Inferior parietal cortex (tissue), 1 donor: Measurements from ENCODE around the gene NT5DC3.
A peak's percentile ranks its signal among the peaks of the same experiment; 100 is the strongest.

Source experiments
- DNase-seq: peaks from one replicate; pipeline ENCODE4 v3.0.0-alpha.2; 2016; ENCODE audit errors: extremely low spot score

Gene NT5DC3

DNA sequence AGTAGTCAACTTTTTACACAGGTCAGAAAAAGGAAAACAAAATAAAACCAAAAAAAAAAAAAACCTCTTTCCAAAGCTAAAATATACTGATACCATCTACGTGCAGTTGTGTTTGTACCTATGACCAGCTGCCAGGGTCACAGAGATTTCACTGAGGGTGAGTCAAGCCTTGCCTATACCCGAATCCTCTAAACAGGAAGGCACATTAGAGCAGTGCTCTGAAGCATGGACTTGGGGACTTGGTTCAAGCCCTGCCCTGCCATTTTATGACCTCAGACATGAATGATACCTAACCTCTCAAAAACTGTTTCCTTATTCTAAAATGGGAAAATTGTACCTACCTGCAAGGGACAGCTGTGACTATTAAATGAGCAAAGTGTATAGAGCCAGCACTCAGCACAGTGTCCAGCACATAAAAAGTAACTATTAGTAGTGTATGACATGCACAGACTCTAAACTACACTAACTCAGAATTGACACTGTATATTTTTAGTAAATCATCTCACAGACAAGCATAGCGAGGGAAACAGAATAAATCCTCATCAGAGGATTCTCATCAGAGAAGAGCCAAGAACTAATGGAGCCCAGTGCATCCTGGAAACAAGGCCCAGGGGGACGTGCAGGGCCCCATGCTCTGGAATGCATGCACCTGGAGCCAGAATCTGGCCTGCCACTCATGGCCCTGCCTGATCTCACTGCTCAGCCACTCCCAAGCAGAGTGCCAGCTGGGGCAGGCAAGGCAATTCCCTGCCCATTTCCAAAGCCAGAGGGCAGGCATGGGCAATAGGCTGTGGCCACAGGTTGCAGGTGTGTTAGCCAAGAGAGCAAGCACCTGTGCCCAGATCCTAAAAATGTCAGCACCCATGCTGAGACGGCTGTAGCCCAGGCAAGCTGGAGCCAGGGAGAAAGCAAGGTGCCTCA, 57.0 kb downstream of the NT5DC3 start:
- no peak for DNase-seq

DNA sequence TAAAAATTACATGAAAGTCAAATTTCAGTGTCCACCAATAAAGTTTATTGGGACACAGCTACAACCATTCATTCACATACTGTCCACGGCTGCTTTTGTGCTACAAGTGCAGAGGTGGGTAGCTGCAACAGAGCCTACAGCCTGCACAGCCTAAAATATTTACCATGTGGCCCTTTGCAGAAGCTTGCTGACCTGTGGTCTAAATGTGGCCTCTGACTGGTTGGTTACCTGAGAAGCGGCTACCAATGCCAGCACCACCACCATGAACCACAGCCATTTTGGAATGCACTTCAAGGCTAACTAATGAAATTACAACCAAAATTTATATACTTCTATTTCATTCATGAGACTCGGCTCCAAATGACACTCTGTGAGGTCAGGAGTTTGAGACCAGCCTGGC, 58.6 kb downstream of the NT5DC3 start:
- DNase-seq, result no peak

DNA sequence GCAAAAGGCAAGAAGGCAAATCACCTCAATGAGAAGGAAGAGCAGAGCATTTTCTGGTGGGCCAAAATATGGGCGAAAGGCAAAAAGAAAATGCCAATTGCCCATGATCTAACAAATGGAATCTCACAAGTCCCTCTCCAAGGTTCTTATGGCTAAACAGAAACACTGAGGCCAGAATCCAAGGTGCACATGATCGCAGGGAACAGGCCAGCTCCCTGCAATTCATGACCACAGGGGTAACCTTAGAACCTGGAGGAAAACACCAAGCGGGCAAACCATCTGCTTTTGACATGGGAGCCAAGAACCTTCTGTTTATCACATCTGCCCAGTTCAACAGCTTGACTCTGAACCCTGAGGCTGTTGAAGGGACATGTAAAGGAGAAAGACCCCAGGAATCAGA, 60.0 kb downstream of the NT5DC3 start:
- no peak for DNase-seq

DNA sequence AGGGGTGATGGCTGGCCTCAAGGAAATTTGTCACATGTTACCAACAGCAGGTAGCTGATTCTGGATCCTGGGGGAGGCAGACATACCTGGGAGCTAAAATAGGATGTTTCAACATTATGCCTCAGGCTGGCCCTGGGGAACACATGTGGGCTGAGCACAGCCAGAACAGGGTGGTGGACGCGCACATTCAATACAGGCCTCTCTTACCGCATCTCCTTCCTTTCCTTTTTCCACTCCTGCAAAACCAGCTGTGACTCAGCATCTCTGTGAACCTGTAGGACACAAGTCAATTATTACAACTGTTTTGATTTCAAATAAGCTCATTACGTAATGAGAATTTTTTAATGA, 61.0 kb downstream of the NT5DC3 start:
- DNase-seq, result no peak

DNA sequence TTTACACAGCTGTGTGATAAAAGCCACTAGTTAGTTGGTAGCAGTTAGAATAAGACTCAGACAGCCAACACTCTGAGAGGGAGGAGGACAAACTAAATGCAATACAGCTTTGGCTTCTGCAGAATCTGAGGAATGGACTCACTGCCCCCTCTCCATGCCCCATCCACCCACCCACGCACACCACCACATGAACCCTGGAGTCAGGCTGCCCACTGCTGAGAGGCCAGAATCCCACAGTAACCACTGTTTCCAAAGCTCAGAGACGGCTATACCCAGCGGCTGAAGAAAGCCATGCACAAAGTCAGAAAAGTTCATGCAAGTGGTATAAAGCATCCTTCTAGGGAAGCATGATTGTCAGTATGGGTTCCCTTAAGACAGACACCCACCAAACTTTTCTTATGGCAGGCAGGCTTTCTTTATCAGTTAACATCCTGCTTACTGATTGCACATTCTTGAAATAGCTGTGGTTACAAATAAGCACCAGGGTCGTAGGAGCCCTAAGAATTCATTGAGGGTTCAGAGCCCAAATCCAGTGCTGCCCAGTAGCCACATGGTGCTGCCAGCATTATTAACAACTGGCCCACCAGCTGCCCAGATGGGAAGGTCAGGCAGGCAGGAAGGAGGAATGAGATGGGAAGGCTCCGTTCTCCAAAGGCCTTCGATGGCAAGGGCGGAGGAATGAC, 61.5 kb downstream of the NT5DC3 start:
- DNase-seq, result no peak

DNA sequence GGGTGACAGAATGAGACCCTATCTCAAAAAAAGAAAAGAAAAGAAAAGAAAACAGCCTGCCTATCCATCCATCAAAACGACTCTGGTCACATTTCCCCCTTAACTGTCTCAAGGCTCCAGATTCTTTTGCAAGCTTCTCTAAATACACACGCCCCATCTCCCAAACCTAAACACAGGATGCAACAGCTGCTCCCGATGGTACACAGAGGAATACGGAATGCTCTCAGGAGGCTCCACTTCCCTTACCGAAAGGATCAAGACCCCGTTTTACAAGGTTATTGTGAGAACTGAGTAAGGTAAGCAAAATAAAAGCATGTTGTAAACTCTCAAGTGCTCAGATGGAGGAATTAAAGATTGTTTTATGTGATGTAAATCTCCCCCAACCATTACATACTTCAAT, 62.3 kb downstream of the NT5DC3 start:
- DNase-seq, result no peak

DNA sequence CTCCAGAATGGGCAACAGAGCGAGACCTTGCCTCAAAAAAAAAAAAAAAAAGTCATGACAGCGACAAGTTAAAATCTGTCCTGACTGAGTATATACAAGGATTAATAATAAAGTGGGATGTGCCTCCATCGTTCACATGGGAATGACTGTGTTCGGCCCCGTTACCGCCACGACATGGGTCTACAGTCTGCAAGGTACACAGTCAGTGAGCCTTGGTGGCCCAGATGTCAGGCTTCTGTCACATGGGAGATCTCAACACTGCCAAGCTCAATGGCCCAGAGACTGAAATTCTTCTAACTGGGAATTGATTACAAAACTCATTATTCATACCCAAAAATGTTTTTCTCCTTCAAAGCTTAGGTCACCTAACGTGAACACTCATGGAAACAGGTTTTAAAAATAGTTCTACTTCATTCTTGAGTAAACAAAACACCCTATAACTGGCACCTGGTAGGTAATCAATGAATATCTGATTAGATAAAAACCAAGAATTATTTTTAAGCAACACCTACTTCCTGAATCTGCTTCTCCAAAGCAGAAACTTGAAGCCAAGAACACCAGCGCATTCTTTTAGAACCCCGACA, 66.0 kb downstream of the NT5DC3 start:
- DNase-seq, result no peak

DNA sequence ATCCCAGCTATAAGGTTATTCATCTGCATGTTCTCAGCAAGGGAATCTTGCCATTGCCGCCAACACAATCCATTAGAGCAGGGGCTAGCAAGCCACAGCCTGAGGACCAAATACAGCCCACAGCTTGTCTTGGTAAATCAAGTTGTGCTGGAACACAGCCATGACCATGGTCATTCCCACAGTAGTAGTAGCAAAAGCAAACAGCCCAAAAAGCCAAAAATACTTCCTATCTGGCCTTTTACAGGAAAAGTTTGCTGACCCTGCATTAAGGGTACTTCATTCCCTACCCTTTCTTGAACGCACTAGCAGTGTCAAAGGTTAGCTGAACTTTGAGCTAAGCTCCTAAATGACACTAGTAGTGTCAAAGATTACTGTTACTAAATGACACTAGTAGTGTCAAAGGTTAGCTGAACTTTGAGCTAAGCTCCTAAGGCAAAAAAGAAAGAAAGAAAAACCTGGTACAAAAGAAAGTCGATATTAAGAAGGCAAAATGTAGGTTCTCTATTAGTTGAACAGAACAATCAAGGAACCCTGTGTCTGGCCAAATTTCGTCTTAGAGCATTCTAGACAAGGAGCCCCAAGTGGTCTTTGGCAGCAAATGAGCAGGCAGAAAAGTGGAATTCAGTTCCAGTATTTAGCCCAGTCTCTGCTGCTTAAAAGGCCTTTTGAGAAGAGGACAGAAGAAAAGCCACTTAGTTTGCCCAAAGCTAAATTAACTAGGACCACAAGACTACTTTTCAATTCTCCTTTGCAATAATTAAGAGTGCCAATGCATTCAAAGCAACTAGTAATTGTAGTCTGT, 67.7 kb downstream of the NT5DC3 start:
- DNase-seq, result peak; percentile 25

DNA sequence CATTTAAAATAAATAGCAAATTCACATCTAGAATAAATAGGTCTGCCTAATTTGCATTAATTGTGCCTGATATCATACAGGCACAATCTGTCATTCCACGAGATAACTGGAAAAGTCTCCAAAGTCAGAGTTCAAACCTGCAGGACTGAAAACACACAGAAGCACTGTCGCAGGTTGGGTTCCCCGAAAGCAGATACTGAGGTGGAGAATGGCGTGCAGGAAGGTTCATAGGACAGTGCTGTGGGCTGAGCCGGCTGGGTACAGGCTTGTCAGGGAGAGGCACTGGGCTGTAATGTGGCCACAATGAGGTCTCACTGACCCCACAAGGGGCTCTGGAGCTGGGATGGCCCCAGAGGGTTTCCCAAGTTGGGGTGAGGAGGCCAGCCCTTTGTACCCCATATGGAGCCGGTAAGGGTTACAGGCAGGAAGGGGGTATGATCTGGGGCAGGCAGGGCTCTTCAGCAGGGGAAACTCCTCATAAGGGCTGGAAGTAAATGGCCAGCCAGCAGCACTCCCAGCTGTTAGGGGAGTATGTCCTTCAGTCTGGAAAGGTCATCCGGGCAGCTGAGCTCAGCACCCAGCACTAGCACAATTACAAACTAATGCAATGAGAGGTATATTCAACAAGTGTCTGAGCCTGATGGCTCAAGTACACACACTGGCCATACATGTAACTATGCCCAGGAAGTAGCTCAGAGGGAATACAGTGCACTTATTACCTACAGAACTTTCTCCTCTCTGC, 68.5 kb downstream of the NT5DC3 start:
- no peak for DNase-seq

DNA sequence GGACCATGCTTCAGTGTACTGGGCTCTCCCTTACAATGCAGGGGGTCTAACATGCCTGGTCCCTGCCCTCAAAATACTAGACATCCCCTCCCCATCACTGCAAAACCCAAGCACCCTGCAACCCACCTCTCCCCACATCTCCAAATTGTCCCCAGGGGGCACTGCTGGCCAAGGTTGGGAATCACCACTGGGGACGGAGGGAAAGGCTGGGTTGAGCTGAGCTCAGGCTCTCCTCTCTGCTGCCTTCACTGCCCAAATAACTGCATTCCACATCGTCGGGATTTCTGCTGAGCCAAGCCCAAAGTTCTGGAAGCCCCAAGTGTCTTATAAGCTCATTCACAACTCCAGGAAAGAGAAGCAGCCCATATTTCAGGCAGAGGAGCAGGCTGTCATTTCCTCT, 69.6 kb downstream of the NT5DC3 start:
- peak; percentile 33 for DNase-seq

DNA sequence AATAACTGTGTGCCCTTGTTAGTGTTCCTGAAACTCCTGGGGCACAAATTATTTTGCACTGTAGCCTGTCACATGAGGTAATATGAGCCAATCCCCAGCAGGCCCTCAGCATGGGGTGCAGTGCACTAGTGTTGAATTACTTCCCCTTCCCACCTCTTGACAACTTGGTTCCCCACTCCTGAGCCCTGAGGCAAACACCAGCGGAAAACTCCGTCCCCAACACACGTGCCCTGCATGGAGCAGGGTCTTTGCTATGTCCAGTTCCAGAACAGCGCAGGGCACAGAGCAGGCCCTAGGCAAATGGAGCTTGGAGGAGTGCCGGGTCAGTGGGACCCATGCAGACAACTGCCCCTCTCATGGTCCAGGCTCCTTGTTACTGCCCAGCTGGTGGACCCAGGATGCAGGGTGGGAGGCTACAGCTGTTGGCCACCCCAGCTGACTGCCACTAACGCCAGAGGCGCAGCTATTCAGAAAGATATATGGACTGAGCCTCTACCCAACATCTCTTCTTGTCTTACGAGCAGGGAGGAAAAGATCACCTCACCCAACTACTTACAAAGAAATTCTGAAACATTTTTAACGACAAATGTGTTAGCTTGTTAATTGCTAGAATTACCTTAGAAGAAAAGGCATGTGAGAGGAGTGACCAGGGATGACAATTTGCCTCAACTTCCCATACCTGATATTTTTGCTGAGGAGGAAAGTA, 71.6 kb downstream of the NT5DC3 start:
- DNase-seq, result no peak

DNA sequence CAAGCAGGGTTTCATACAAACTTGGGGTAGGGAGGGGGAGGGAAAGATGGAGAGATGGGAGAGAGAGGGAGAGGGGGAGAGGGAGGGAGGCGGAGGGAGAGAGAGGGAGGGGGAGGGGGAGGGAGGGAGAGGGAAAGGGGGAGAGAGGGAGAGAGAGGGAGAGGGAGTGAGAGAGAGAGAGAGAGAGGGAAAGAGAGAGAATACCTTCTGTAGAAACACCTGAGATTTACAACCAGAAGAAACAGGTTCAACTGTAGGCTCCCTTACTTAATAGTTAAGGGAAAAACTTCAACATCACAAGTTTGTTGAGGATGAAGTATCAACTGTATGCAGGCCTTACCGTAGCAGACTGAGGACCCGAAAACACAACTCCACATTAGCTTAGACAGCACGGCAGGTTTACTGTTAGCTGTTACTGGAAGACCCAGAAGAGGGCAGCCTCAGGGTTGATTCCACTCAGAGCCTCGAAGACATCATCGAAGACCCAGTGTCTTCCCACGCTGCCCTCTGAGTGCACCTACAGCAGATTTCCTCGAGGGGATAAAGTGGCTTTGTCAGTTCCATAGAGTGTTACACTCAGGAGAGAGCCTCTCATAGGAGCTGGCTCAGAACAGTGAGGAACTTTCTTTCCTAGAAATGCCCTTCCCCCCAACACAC, 72.4 kb downstream of the NT5DC3 start:
- no peak for DNase-seq

DNA sequence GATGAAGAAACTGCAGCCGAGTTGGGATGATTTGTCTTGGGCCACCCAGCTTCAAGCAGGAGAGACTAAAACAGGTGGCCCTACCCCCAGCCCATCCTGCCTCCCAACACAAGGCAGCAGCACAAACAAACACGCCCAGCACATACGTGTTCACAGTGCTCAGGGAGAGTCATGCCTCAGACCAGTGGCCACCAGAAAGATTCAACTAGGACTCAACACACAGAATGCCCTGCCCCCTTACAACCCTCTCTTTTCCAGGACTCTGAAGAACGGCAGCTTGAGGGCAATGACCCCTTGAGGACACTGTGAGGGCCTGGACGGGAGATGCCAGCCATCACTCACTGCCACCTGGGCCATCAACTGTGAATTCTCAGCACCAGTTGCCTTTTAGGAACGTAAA, 75.0 kb downstream of the NT5DC3 start:
- DNase-seq, result no peak

DNA sequence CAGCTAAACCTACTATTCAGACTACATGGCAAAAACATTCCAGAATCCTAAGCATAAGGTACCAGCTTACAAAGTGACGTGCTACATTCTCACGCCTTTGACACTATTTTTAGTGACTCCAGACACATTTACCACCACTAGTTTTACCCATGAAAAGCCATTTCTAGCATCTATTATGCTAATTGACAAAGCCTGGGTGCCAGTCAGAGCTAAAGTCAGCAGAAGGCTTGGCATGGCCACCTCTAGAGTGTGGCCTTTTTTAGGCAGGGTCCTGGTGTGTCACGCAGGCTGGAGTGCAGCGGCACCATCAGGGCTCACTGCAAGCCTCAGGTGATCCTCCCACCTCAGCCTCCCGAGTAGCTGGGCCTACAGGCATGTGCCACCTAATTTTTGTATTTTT, 75.7 kb downstream of the NT5DC3 start:
- no peak for DNase-seq

DNA sequence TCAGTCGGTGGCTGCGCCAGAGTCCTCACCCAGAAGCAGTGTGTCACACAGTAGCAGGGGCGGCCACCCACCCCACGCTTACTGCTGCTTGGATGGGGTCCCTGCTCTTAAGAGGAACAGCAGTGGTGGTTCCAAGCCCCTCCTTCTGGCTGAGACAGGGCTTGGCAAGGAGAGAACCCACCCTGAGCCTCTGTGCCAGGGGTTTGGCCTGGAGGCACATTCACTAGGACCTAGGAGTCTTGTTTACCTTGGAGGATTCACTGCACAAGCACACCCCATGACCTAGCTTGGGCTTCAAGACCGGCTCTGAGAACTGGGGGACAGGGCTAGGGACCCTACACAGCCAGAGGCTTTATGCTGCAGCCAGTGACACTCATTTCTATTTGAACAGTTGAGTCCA, 78.6 kb downstream of the NT5DC3 start:
- no peak for DNase-seq

DNA sequence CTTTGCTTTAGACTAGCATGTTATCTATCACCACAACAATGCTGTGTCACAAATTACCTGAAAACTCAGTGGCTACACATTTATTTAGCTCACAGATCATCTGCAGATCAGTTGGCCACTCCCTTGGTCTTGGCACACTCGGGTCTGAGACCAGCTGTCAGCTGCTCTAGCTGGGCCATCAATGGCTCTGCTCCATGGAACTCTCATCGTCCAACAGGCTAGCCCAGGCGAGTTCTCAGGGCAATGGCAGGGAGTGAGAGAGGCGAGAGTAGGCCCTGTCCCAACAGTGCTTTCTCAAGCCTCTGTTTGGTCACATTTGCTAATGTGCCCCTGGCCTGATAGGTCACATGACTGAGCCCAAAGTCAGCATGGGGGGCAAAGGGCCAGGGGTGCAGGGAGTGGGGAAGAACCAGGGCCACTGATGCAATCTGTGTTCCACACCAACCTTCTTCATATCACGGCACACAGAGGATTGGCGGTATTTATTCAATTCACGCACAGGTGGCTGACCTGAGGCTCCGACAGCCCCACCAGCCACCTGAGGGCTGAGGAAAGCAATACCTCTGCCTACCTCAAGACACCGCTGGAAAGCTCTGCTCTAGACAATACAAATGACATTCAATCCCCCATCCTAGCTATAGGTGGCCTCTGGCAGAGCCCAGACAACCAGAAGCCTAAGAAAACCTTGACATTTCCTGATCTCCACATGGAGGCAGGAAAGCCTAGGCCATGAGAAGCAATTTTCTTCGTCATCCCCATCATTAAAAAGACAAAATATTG, 82.5 kb downstream of the NT5DC3 start:
- no peak for DNase-seq

DNA sequence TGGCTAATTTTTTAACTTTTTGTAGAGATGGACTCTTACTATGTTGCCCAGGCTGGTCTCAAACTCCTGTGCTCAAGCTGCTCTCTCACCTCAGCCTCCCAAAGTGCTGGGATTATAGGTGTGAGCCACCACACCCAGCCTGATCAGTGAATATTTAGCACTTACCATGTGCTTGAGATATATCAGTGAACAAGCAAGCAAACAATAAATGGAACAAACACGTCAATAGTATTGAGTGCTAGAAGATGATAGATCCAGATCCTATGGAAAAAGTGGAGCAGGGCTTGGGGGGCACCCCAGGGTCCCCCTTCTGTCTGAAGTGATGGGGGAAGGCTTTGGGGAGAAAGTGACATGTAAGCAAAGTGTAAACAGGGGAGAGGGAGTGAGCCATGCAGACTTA, 83.8 kb downstream of the NT5DC3 start:
- no peak for DNase-seq

DNA sequence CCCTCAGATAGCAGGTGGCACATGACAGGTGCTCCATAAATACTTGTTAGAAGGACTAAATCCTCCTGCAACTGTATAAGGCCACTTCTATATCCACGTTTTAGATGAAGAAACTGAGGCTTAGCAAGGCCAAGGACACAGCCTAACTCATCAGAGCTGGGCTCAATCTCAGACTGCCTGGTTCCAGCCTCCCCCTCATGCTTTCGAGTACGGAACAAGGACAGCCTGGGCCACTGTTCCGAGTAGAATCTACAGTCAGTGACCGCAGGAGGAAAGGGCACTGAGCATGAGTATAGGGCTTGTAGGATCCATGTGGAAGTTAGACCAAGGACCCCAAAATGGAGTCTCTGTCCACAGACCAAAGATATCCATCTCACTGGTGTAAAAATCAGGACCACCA, 84.6 kb downstream of the NT5DC3 start:
- no peak for DNase-seq

DNA sequence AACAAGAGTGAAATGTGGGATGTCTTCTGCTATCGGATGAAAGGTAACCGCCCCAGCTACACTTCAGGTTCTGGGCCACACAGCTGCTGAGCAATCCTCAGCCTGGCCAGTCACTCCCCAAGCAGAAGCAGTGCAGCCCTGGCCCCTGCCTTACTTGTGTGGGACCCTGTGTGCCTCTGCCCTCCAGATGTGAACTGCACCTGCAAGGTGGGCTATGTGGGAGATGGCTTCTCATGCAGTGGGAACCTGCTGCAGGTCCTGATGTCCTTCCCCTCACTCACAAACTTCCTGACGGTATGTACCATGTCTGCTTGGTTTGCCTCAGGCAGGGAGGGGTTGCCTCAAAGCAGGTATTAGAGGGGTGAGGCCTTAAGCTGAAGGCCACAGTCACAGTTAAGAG, 85.6 kb downstream of the NT5DC3 start:
- DNase-seq, result no peak

DNA sequence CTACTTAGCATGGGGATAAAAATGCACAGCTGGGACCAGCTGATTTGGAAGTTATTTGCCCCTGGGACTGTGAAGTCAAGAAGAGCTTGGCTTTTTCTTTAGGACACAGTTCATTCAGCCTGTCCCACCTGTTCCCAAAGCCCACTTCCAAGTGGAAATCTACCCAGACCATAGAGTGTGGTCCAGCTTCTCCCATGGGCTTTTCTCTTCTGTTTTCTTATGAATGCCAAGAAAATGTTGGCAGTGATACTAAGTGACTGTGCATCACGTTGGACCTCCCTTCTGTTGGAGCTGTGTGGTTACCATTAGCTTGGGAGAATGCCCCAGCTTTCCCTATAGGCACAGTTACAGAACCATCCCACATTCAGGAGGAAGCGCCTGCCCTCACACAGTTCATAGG, 89.4 kb downstream of the NT5DC3 start:
- DNase-seq, result no peak
